Neural cell (in vitro differentiated cells): ENCODE results near the gene MLH1. TPM values are rescaled to one million over a fixed set of nuclear protein-coding genes. Genes with fewer than 3 reads are reported as not detected.

ENCODE experiments used
- H2AFZ ChIP-seq: fragments of 200-600, 300-800 bp; sonication (generic), shearing (Covaris generic); 2 replicates; pipeline ENCODE4 v1.6.0; 2014; ENCODE audit warnings: low read depth, mild to moderate bottlenecking, antibody characterized with exemption, low read length, moderate library complexity
- H3F3A ChIP-seq: fragments of 200-600 bp; shearing (Covaris generic); 2 replicates; pipeline ENCODE4 v1.6.1; 2016; ENCODE audit warnings: mild to moderate bottlenecking, moderate library complexity, mixed read lengths, antibody characterized with exemption, low read length; ENCODE audit not compliant: insufficient read depth, poor library complexity, severe bottlenecking
- H3K27ac ChIP-seq: fragments of 200-600, 300-800 bp; sonication (generic), shearing (Covaris generic); 2 replicates; pipeline ENCODE4 v1.5.1; 2014; ENCODE audit warnings: mild to moderate bottlenecking, low read length, moderate library complexity
- H3K27me3 ChIP-seq: fragments of 300-800, 200-600 bp; sonication (generic), shearing (Covaris generic); 2 replicates; pipeline ENCODE4 v1.6.0; 2014; ENCODE audit warnings: mild to moderate bottlenecking, low read depth, low read length, moderate library complexity; ENCODE audit not compliant: insufficient read depth
- H3K36me3 ChIP-seq: fragments of 300-800, 200-600 bp; sonication (generic), shearing (Covaris generic); 2 replicates; pipeline ENCODE4 v1.5.1; 2014; ENCODE audit warnings: mild to moderate bottlenecking, antibody characterized with exemption, low read length, moderate library complexity; ENCODE audit not compliant: insufficient read depth
- H3K4me2 ChIP-seq: fragments of 300-800, 200-600 bp; sonication (generic), shearing (Covaris generic); 2 replicates; pipeline ENCODE4 v1.6.0; 2014; ENCODE audit warnings: mild to moderate bottlenecking, low read length
- H3K4me3 ChIP-seq: fragments of 300-800, 200-600 bp; sonication (generic), shearing (Covaris generic); 2 replicates; pipeline ENCODE4 v1.5.1; 2014; ENCODE audit warnings: mild to moderate bottlenecking, low read length, moderate library complexity
- H3K79me2 ChIP-seq: fragments of 200-600 bp; shearing (Covaris generic); replicated peaks from 2 replicates; pipeline ENCODE4 v1.6.0; 2014; ENCODE audit warnings: mild to moderate bottlenecking, low read length, moderate library complexity; ENCODE audit not compliant: insufficient read depth
- H3K9ac ChIP-seq: fragments of 300-800, 200-600 bp; sonication (generic), shearing (Covaris generic); 2 replicates; pipeline ENCODE4 v1.6.1; 2016; ENCODE audit warnings: mild to moderate bottlenecking, low read length, mixed read lengths
- H3K9me2 ChIP-seq: fragments of 200-600 bp; shearing (Covaris generic); 2 replicates; pipeline ENCODE4 v1.6.1; 2016; ENCODE audit warnings: mild to moderate bottlenecking, low read length, mixed read lengths; ENCODE audit not compliant: insufficient read depth
- H3K9me3 ChIP-seq: fragments of 200-600, 300-800 bp; sonication (generic), shearing (Covaris generic); 2 replicates; pipeline ENCODE4 v1.6.1; 2016; ENCODE audit warnings: mild to moderate bottlenecking, mixed run types, low read length, moderate library complexity, mixed read lengths
- H4K20me1 ChIP-seq: fragments of 200-600 bp; shearing (Covaris generic); 2 replicates; pipeline ENCODE4 v1.6.1; 2016; ENCODE audit warnings: mild to moderate bottlenecking, mixed run types; ENCODE audit not compliant: insufficient read depth
- EP300 ChIP-seq: fragments of 450-650 bp; conservative IDR thresholded peaks from 2 replicates; pipeline ENCODE4 v1.6.1; 2014; ENCODE audit warnings: antibody characterized with exemption, mild to moderate bottlenecking, moderate library complexity; ENCODE audit not compliant: poor library complexity, severe bottlenecking
- EZH2 ChIP-seq: fragments of 200-600, 300-800 bp; shearing (Covaris generic), sonication (generic); IDR thresholded peaks from 2 replicates; pipeline ENCODE4 v1.6.1; 2014; ENCODE audit warnings: antibody characterized with exemption, low read length, borderline replicate concordance, mild to moderate bottlenecking; ENCODE audit not compliant: insufficient read depth, poor library complexity, severe bottlenecking
- MXI1 ChIP-seq: fragments of 450-650 bp; conservative IDR thresholded peaks from 2 replicates; pipeline ENCODE4 v1.6.1; 2014; ENCODE audit warnings: antibody characterized with exemption, mild to moderate bottlenecking; ENCODE audit not compliant: poor library complexity, severe bottlenecking
- POLR2AphosphoS5 ChIP-seq: IDR thresholded peaks from 2 replicates; pipeline ENCODE4 v1.6.1; 2012
- RAD21 ChIP-seq: fragments of 450-650 bp; conservative IDR thresholded peaks from 2 replicates; pipeline ENCODE4 v1.6.1; 2014; ENCODE audit warnings: antibody characterized with exemption, mild to moderate bottlenecking, moderate library complexity
- REST ChIP-seq: IDR thresholded peaks from 2 replicates; pipeline ENCODE4 v1.6.1; 2012; ENCODE audit warnings: borderline replicate concordance
- SMC3 ChIP-seq: fragments of 450-650 bp; conservative IDR thresholded peaks from 2 replicates; pipeline ENCODE4 v1.6.1; 2014; ENCODE audit warnings: antibody characterized with exemption, mild to moderate bottlenecking, moderate library complexity; ENCODE audit not compliant: poor library complexity
- TAF1 ChIP-seq: IDR thresholded peaks from 2 replicates; pipeline ENCODE4 v1.6.1; 2012; ENCODE audit warnings: low read depth
- polyA plus RNA-seq: library from polyadenylated mRNA; depleted of rRNA; stranded (reverse); fragments of >200 nt; gene quantifications from 2 replicates; pipeline ENCODE4 v1.2.3, GENCODE V29; 2014
- TF ChIP-seq, protein P1 (sequence below): fragments of 450-650 bp; IDR thresholded peaks from 2 replicates; pipeline ENCODE4 v1.5.1; 2014; ENCODE audit warnings: antibody characterized with exemption, mild to moderate bottlenecking, moderate library complexity; ENCODE audit not compliant: poor library complexity, severe bottlenecking

Gene MLH1
- polyA plus RNA-seq, 1 donor from 2014 or later: 73.7 TPM

- H4K20me1 ChIP-seq: no peaks in the 10 kb centered on the region
- H3K4me2 ChIP-seq: no peak overlapping the region
- no peak overlapping the region for H3K27ac ChIP-seq
- no peak overlapping the region for H2AFZ ChIP-seq
- H3K9me2 ChIP-seq: no peaks in the 10 kb centered on the region
- H3K79me2 ChIP-seq: no peaks in the 10 kb centered on the region
- H3K36me3 ChIP-seq: no peaks in the 10 kb centered on the region
- no peak overlapping the region for H3K4me3 ChIP-seq
- H3K9me3 ChIP-seq: no peaks in the 10 kb centered on the region
- no peak for TF ChIP-seq EP300
- no peak for TF ChIP-seq REST
- no peak for TF ChIP-seq EZH2
- TF ChIP-seq SMC3: no peak
- TF ChIP-seq, protein P1, sequence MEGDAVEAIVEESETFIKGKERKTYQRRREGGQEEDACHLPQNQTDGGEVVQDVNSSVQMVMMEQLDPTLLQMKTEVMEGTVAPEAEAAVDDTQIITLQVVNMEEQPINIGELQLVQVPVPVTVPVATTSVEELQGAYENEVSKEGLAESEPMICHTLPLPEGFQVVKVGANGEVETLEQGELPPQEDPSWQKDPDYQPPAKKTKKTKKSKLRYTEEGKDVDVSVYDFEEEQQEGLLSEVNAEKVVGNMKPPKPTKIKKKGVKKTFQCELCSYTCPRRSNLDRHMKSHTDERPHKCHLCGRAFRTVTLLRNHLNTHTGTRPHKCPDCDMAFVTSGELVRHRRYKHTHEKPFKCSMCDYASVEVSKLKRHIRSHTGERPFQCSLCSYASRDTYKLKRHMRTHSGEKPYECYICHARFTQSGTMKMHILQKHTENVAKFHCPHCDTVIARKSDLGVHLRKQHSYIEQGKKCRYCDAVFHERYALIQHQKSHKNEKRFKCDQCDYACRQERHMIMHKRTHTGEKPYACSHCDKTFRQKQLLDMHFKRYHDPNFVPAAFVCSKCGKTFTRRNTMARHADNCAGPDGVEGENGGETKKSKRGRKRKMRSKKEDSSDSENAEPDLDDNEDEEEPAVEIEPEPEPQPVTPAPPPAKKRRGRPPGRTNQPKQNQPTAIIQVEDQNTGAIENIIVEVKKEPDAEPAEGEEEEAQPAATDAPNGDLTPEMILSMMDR: no peak
- TF ChIP-seq MXI1: no peak
- TF ChIP-seq POLR2AphosphoS5: no peak
- no peak for TF ChIP-seq RAD21
- no peak for TF ChIP-seq TAF1
- H3K9ac ChIP-seq: no peak overlapping the region
- H3F3A ChIP-seq: no peaks in the 10 kb centered on the region
- no peaks in the 10 kb centered on the region for H3K27me3 ChIP-seq
Measured at GRCh38 chr3:37064747-37065146, 71.4 kb downstream of the MLH1 start.

DNA sequence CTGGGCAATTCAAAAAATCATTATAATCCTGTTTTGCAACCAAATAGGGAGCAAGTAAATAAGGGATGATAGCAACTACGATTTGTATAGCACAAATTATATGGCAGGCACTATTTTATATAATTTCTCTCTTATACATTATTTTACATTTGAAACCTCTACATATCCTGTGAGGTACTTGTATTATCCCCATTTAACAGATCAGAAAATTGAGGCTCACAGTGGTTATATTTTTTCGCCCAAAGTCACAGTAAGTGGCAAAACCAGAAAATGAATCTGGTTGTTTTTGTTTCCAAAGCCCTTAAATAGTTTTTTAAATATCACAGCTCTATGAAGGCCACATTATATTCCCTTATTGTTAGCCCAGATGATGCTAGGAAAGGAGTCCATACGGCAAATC lies 74.3 kb downstream of the MLH1 start:
- Histone ChIP-seq H3K9me2 (no peaks in the 10 kb centered on the region), H3F3A (no peaks in the 10 kb centered on the region), H3K4me2 (no peak overlapping the region), H3K9me3 (no peaks in the 10 kb centered on the region), H3K79me2 (no peaks in the 10 kb centered on the region), H3K27me3 (no peaks in the 10 kb centered on the region), H3K4me3 (no peak overlapping the region), H3K9ac (no peak overlapping the region), H2AFZ (no peak overlapping the region), H4K20me1 (no peaks in the 10 kb centered on the region), H3K36me3 (peaks cover 4% of the 10 kb centered on the region), H3K27ac (no peak overlapping the region)
- TF ChIP-seq POLR2AphosphoS5: no peak
- TF ChIP-seq EZH2: no peak
- no peak for TF ChIP-seq RAD21
- TF ChIP-seq MXI1: no peak
- TF ChIP-seq REST: no peak
- no peak for TF ChIP-seq SMC3
- TF ChIP-seq, protein P1: no peak
- no peak for TF ChIP-seq EP300
- no peak for TF ChIP-seq TAF1
